AG09309 (cell line): ENCODE data around the gene GZF1.

ENCODE experiments used
- DNase-seq: peaks from one replicate; pipeline ENCODE4 v3.0.0-alpha.2; 2010; ENCODE audit warnings: low read depth
- H3K4me3 ChIP-seq: 2 replicates; pipeline ENCODE4 v1.5.1; 2011; ENCODE audit warnings: mild to moderate bottlenecking, low read depth, low read length, moderate library complexity; ENCODE audit not compliant: control insufficient read depth
- CTCF ChIP-seq: IDR thresholded peaks from 2 replicates; pipeline ENCODE4 v1.5.1; 2011; ENCODE audit warnings: mild to moderate bottlenecking, low read depth, low read length, inconsistent platforms; ENCODE audit not compliant: insufficient read depth, control insufficient read depth; ENCODE audit errors: missing control alignments

Gene GZF1

GRCh38 chr20:23318347-23318746, 43.6 kb upstream of the GZF1 start:
- no peak for TF ChIP-seq CTCF
- H3K4me3 ChIP-seq, result no peak overlapping the region
- DNase-seq, result no peak

DNA sequence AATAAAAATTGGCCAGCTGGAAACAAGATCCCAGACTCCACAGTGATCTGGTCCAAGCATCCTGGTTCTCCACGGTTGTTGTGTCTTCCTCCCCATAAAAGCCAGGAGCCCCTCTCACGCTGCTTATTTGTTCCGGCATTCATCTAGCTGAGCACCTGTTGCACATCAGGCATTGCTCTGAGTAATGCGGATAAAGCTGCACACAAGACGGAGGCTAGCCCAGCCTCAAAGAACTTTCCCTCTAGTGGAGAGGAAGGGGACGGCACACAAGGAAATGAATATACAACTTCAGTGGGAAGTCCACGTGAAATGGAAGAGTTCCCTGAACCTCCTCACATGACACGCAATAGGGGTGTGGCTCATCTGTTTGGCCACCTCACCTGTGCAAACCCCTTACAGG, 41.7 kb upstream of the GZF1 start:
- H3K4me3 ChIP-seq, result no peak overlapping the region
- no peak for DNase-seq
- TF ChIP-seq CTCF, result peak; percentile 62

GRCh38 chr20:23325107-23325506, 36.9 kb upstream of the GZF1 start:
- H3K4me3 ChIP-seq, result no peak overlapping the region
- TF ChIP-seq CTCF, result no peak
- DNase-seq, result no peak

DNA sequence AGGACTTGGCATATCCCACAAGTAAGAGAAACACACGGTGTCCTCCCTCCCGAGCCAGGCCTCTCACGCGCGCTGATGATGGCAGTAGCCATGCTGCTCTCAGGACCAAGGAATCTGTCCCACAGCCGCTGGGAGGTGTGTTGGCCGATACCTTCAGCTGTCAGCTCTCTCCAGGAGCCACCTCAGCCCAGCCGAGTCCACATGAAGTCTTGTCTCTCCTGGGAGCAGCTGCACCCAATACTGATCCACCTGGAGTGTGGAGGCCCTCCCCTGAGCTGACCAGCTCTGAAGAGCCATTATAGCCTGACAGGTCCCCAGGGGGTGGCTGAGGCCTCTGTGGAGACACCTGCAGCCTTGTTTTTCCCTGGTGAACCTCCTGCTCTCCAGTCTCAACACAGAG, 35.2 kb upstream of the GZF1 start:
- no peak for DNase-seq
- no peak for TF ChIP-seq CTCF
- no peak overlapping the region for H3K4me3 ChIP-seq

DNA sequence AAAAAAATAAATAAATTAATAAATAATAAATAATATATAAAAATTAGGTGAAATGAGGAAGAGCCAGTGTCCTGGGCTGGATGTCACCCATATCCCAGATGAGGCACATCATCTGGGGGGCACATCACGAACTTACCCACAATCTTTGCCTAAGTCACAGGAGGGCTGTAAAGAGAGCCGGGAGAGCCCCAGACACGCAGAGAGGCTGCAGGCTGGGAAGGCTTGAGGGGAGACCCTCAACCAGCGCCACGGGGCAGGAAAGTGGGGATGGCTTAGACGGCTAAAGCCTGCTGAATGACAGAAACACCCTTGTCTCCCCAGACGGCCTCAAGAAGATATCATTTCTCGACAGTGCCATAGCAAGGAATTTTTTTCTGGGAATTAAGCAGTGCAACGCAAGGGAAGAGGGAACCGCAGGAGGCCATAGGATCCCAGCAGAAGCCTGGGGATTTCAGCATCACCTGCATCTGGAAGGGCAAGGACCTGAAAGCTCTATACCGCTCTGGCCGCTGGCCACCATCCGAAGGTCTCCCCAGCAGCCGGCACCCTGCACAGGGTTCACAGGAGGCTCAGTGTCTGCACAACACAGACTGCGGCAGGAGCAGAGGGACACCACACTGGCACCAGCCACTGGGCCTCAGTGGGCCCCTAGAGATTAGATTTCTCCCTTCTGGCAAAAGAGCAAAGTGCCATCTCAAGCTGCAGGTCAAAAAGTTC, 34.2 kb upstream of the GZF1 start:
- no peak for TF ChIP-seq CTCF
- H3K4me3 ChIP-seq, result no peak overlapping the region
- DNase-seq, result no peak

DNA sequence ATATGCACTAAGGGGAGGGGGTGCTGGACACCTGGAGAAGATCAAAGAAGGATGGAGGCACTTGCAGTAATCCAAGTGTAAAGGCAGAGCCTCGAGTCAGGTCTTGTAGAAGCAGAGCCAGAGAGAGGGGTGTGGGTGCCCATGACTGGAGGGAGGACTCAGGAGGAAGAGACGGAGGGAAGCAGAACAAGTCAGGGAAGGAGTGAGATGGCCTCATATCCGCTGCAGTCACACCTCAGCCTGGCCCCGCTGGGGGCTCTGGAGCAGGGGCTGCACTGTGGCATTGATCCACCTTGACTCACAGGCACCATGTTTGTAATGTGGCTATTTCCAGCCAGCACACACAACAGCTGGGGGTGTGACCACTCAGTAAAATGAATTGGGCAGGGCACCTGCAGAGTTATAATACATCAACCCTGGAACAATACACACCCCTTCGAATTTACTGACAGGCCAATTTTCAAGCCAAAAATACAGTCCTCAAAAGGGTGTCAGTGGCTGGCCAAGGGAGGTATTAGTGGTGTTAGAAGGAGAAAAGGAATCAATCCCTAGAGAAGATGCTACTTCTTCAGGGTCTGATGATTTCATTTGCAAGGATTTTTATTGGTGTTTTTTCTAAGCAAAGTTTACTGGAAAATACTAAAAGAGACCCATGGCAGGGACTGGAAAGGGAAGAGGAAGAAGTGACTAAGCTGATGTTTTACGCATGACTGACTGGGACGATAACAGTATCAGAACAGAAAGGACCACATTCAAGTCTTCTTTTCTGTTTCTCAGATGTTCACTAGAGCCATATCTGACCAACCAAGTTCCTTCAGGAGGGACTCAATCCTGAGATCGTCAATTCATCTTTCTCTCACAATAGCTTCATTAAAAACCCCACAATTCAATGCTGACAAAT, 30.3 kb upstream of the GZF1 start:
- no peak for DNase-seq
- no peak for TF ChIP-seq CTCF
- no peak overlapping the region for H3K4me3 ChIP-seq
